K562 (cell line): ENCODE measurements around the gene MOB1B. TPM values are rescaled to one million over a fixed set of nuclear protein-coding genes. Genes with fewer than 3 reads are reported as not detected.
A peak's percentile ranks its signal among the peaks of the same experiment; 100 is the strongest.

Source experiments
- CCAR2 ChIP-seq: fragments of 200-400 bp; formaldehyde crosslinking; IDR thresholded peaks from 2 replicates; pipeline ENCODE4 v1.6.1; 2017; ENCODE audit warnings: mild to moderate bottlenecking, low read depth, low read length
- CHD4 ChIP-seq: fragments of 200-600 bp; sonication (generic); IDR thresholded peaks from 3 replicates; pipeline ENCODE4 v1.6.1; 2012; ENCODE audit warnings: low read depth, mild to moderate bottlenecking, mixed read lengths, low read length, inconsistent platforms; ENCODE audit not compliant: insufficient read depth, insufficient replicate concordance, poor library complexity, severe bottlenecking
- EHMT2 ChIP-seq: fragments of 450-650 bp; IDR thresholded peaks from 2 replicates; pipeline ENCODE4 v1.6.1; 2018; ENCODE audit warnings: antibody characterized with exemption
- ILF3 ChIP-seq: fragments of 450-650 bp; IDR thresholded peaks from 2 replicates; pipeline ENCODE4 v1.6.1; 2018; ENCODE audit warnings: antibody characterized with exemption, mild to moderate bottlenecking, moderate library complexity, borderline replicate concordance
- NCOA2 ChIP-seq, 2 experiments: fragments of 450-650 bp; IDR thresholded peaks; 2 replicates each; pipeline ENCODE4 v1.6.1; 2018; ENCODE audit warnings: mild to moderate bottlenecking in 2 of 2, moderate library complexity in 1 of 2; ENCODE audit not compliant: partially characterized antibody in 2 of 2
- NFXL1 ChIP-seq: fragments of 450-650 bp; formaldehyde crosslinking; IDR thresholded peaks from 2 replicates; pipeline ENCODE4 v1.4.0; 2021; ENCODE audit warnings: mild to moderate bottlenecking
- NR1H2 ChIP-seq: sonication (generic); formaldehyde crosslinking; IDR thresholded peaks from 2 replicates; pipeline ENCODE4 v1.4.0; 2020; ENCODE audit warnings: mild to moderate bottlenecking, missing genetic modification reagents
- RBM22 ChIP-seq: fragments of 200-400 bp; formaldehyde crosslinking; IDR thresholded peaks from 2 replicates; pipeline ENCODE4 v1.6.1; 2018; ENCODE audit warnings: low read length, low read depth; ENCODE audit not compliant: poor library complexity, severe bottlenecking
- SAP30 ChIP-seq: fragments of 200-600 bp; sonication (generic); IDR thresholded peaks from 2 replicates; pipeline ENCODE4 v1.6.1; 2012; ENCODE audit warnings: borderline replicate concordance, low read depth, mild to moderate bottlenecking, moderate library complexity, low read length, control low read depth, inconsistent platforms; ENCODE audit not compliant: insufficient read depth, poor library complexity, severe bottlenecking
- SMARCA4 ChIP-seq: fragments of 450-650 bp; IDR thresholded peaks from 2 replicates; pipeline ENCODE4 v1.6.1; 2016
- TAL1 ChIP-seq: fragments of 450-650 bp; IDR thresholded peaks from 2 replicates; pipeline ENCODE4 v1.6.1; 2016; ENCODE audit warnings: mild to moderate bottlenecking
- TBP ChIP-seq: optimal IDR thresholded peaks from 2 replicates; pipeline ENCODE3; 2011; ENCODE audit warnings: low read depth, low read length, improper control_type of control experiment
- U2AF1 ChIP-seq: fragments of 200-400 bp; formaldehyde crosslinking; optimal IDR thresholded peaks from 2 replicates; pipeline ENCODE3; 2017; ENCODE audit warnings: mild to moderate bottlenecking, low read depth, low read length, moderate library complexity
- ZBTB17 ChIP-seq: fragments of 450-650 bp; formaldehyde crosslinking; IDR thresholded peaks from 2 replicates; pipeline ENCODE4 v1.4.0; 2020; ENCODE audit warnings: mild to moderate bottlenecking
- ZNF431 ChIP-seq: sonication (generic); formaldehyde crosslinking; IDR thresholded peaks from 2 replicates; pipeline ENCODE4 v1.8.0; 2022; ENCODE audit warnings: mild to moderate bottlenecking, missing genetic modification reagents
- ZNF444 ChIP-seq: fragments of 250-450 bp; sonication (Bioruptor Pico); IDR thresholded peaks from 2 replicates; pipeline ENCODE4 v1.4.0; 2020; ENCODE audit warnings: mild to moderate bottlenecking, moderate library complexity
- ZNF586 ChIP-seq: fragments of 450-650 bp; formaldehyde crosslinking; conservative IDR thresholded peaks from 2 replicates; pipeline ENCODE4 v1.4.0; 2020; ENCODE audit warnings: mild to moderate bottlenecking, moderate library complexity
- ZSCAN32 ChIP-seq: fragments of 450-650 bp; formaldehyde crosslinking; IDR thresholded peaks from 2 replicates; pipeline ENCODE4 v1.4.0; 2020; ENCODE audit warnings: mild to moderate bottlenecking, moderate library complexity
- polyA plus RNA-seq, 8 experiments: library from polyadenylated mRNA; depleted of rRNA in 4 of 8; stranded (reverse) in 5 of 8; unstranded in 3 of 8; fragments of >200 nt; fragmentation: Nextera tagmentation in 2 of 8; fragmentation: Illumina TruSeq in 1 of 8; extraction: Ambion mirVana in 2 of 8; extraction: Trizol in 1 of 8; gene quantifications; 2 replicates each; pipeline versions ENCODE4 v1.2.1 to v1.2.3, GENCODE V29; 2011 to 2014; ENCODE audit warnings: inconsistent platforms in 1 of 8, missing spikeins in 1 of 8
- total RNA-seq, 7 experiments: library from RNA; depleted of rRNA in 6 of 7; stranded (reverse); fragments of >200 nt in 6 of 7; fragmentation: Illumina TruSeq in 2 of 7; extraction: Trizol in 2 of 7; gene quantifications; 2 replicates each; pipeline versions ENCODE4 v1.2.1 to v1.2.3, GENCODE V29; 2011 to 2021; ENCODE audit warnings: low replicate concordance in 1 of 7
- TF ChIP-seq, protein P1 (sequence below): sonication (generic); formaldehyde crosslinking; IDR thresholded peaks from 2 replicates; pipeline ENCODE4 v1.8.0; 2022; ENCODE audit warnings: mild to moderate bottlenecking, missing genetic modification reagents
- TF ChIP-seq, protein P2 (sequence below), 2 experiments: IDR thresholded peaks; 2 replicates each; pipeline ENCODE4 v1.6.1; 2011; ENCODE audit warnings: borderline replicate concordance in 1 of 2, control low read depth in 1 of 2, low read depth in 1 of 2, low read length in 1 of 2, mild to moderate bottlenecking in 1 of 2, mixed read lengths in 1 of 2, moderate library complexity in 1 of 2; ENCODE audit not compliant: insufficient read depth in 1 of 2, insufficient read length in 1 of 2, poor library complexity in 1 of 2, severe bottlenecking in 1 of 2; ENCODE audit errors: extremely low read depth in 1 of 2
- TF ChIP-seq, protein P3 (sequence below), 2 experiments: IDR thresholded peaks; 2 replicates each; pipeline ENCODE4 v1.6.1; 2012; ENCODE audit warnings: improper control_type of control experiment in 2 of 2, low read depth in 2 of 2, low read length in 2 of 2, borderline replicate concordance in 1 of 2

MOB1B gene
- total and polyA plus RNA-seq, 9 of the 15 experiments (the other 6 are each of a cell fraction or from before 2014, with no cell fraction given) = 8.4 to 37.8 (median 19.0) TPM

DNA sequence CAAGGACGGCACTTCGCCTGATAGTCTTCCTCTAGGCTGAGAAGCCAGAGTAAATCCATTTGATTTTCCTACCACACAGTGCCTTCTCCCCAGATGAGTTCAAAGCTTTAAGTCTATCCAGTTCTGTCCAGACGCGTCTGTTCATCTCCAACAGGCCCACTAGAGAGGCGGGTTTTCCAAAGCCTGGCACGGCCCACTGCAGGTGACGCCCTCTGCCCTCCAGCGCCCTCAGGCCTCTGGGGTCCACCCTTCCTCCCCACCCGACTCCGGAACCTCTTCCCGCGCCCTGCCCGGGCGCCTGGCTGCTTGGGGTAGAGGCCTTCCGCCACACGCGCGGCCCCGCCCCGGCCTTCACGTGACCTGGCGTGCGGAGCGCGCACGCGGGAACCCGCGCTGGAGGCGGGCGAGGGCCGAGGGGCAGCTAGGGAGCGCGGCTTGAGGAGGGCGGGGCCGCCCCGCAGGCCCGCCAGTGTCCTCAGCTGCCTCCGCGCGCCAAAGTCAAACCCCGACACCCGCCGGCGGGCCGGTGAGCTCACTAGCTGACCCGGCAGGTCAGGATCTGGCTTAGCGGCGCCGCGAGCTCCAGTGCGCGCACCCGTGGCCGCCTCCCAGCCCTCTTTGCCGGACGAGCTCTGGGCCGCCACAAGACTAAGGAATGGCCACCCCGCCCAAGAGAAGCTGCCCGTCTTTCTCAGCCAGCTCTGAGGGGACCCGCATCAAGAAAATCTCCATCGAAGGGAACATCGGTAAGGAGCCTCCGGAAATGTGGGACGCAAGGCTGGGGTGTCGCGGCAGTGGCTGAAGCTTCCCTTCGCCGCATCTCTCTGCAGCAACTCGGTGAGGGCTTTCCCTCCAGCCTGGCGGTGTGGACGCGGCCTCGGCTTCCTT lies 91.3 kb downstream of the MOB1B start, which contains the start of gene DCK (continued):
- TF ChIP-seq, protein P1, sequence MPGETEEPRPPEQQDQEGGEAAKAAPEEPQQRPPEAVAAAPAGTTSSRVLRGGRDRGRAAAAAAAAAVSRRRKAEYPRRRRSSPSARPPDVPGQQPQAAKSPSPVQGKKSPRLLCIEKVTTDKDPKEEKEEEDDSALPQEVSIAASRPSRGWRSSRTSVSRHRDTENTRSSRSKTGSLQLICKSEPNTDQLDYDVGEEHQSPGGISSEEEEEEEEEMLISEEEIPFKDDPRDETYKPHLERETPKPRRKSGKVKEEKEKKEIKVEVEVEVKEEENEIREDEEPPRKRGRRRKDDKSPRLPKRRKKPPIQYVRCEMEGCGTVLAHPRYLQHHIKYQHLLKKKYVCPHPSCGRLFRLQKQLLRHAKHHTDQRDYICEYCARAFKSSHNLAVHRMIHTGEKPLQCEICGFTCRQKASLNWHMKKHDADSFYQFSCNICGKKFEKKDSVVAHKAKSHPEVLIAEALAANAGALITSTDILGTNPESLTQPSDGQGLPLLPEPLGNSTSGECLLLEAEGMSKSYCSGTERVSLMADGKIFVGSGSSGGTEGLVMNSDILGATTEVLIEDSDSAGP = peak; percentile 77; the same call in 1 of the 2 replicates
- no peak for TF ChIP-seq ZNF586
- TF ChIP-seq SMARCA4 = peak; percentile 32; the same call in 1 of the 2 replicates
- no peak for TF ChIP-seq EHMT2
- TF ChIP-seq RBM22 = no peak
- no peak for TF ChIP-seq ZNF444
- no peak for TF ChIP-seq TAL1
- 0 out of 2 replicates have a peak, but pooled peaks have one; percentile 9 for TF ChIP-seq ZBTB17
- 0 out of 2 replicates have a peak, but pooled peaks have one; percentile 78 for TF ChIP-seq ILF3
- TF ChIP-seq SAP30 = peak; percentile 89
- TF ChIP-seq CCAR2 = no peak
- peak; percentile 70 for TF ChIP-seq ZNF431
- TF ChIP-seq NFXL1 (CRISPR knock-in tag) = no peak
- peak; percentile 70 for TF ChIP-seq TBP
- TF ChIP-seq, protein P2, sequence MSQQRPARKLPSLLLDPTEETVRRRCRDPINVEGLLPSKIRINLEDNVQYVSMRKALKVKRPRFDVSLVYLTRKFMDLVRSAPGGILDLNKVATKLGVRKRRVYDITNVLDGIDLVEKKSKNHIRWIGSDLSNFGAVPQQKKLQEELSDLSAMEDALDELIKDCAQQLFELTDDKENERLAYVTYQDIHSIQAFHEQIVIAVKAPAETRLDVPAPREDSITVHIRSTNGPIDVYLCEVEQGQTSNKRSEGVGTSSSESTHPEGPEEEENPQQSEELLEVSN (IDR thresholded peaks at IDR 0.05; ENCODE audit: borderline replicate concordance in 1 of 2, extremely low read depth in 1 of 2, insufficient read depth in 1 of 2, insufficient read length in 1 of 2, low read depth in 1 of 2, low read length in 1 of 2, poor library complexity in 1 of 2, severe bottlenecking in 1 of 2) = peak; percentile 93 to 96
- TF ChIP-seq U2AF1 = no peak
- TF ChIP-seq NCOA2 (IDR thresholded peaks at IDR 0.05; ENCODE audit: partially characterized antibody in 2 of 2) = no peak
- no peak; the same call in 1 of the 2 replicates for TF ChIP-seq NR1H2 (CRISPR knock-in tag)
- TF ChIP-seq ZSCAN32 (CRISPR knock-in tag) = no peak
- TF ChIP-seq, protein P3, sequence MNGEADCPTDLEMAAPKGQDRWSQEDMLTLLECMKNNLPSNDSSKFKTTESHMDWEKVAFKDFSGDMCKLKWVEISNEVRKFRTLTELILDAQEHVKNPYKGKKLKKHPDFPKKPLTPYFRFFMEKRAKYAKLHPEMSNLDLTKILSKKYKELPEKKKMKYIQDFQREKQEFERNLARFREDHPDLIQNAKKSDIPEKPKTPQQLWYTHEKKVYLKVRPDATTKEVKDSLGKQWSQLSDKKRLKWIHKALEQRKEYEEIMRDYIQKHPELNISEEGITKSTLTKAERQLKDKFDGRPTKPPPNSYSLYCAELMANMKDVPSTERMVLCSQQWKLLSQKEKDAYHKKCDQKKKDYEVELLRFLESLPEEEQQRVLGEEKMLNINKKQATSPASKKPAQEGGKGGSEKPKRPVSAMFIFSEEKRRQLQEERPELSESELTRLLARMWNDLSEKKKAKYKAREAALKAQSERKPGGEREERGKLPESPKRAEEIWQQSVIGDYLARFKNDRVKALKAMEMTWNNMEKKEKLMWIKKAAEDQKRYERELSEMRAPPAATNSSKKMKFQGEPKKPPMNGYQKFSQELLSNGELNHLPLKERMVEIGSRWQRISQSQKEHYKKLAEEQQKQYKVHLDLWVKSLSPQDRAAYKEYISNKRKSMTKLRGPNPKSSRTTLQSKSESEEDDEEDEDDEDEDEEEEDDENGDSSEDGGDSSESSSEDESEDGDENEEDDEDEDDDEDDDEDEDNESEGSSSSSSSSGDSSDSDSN (IDR thresholded peaks at IDR 0.05; ENCODE audit: borderline replicate concordance in 1 of 2, low read depth in 2 of 2, low read length in 2 of 2) = peak; percentile 85 to 92; a peak in 3 of 4 replicates
- no peak for TF ChIP-seq CHD4
